ENCODE data around the gene GRK7.
"Not testable (repeated sequence)": the region's sequence is repeated elsewhere in the genome, so short reads cannot be mapped to it uniquely, and the experiment has no call there.

Gene GRK7

GRCh38 chr3:141793476-141794260, 30.5 kb downstream of the GRK7 start:
- in situ Hi-C loops (cut with MboI; ENCODE audit: low sequenced_read_pairs), result no loop called here

- in situ Hi-C loops (cut with MboI; ENCODE audit: low sequenced_read_pairs), result no loop called here
These were observed 32.1 kb downstream of the GRK7 start for GRCh38 chr3:141795276-141795675.

- in situ Hi-C loops (cut with MboI; ENCODE audit: low sequenced_read_pairs), result no loop called here
These were observed 32.5 kb downstream of the GRK7 start for GRCh38 chr3:141795741-141796080.

GRCh38 chr3:141796081-141796888, 33.1 kb downstream of the GRK7 start:
- in situ Hi-C loops (cut with MboI; ENCODE audit: low sequenced_read_pairs), result no loop called here

DNA sequence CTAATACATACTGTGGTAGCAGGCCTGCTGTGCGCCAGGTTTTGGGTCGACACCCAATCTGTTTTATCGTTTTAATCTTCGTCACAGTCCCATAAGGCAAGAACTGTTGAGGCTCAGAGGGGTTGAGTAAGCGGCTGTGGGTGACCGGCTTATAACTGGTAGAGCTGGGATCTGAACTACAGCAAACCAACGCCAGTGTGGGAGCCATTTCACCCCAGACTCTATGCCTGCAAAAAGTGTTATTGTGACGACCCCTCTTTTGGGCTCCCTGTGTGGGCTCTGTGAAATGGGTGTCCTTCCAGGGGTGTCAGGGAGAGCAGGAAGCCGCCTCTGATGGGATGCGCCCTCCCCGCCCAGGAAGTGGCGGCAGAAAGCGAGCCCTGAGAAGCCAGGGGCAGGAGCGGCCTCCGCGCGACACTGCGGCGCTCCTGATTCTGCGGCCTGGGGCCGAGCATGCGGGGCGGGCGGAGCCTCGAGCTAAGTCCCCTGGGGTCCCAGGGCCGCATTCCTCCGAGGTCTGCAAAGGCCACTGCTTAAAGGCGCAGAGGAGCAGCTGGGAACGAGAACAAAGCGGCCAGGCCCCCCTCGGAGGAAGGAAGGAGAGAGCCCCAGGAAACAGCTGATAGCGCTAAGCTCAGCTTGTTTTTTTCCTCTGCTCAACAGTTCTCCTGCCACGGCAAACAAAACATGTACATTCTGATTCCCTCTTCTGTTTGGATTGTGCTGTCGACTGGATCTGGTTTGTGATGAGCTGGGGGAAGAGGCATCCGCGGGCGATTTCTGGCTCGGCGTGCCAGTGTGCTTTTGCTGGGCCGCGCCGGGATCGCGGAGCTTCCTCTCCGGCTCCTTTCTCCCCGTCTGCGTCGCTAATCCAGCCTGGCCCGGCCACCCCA, 33.9 kb downstream of the GRK7 start:
- in situ Hi-C loops (cut with MboI; ENCODE audit: low sequenced_read_pairs), result no loop called here

DNA sequence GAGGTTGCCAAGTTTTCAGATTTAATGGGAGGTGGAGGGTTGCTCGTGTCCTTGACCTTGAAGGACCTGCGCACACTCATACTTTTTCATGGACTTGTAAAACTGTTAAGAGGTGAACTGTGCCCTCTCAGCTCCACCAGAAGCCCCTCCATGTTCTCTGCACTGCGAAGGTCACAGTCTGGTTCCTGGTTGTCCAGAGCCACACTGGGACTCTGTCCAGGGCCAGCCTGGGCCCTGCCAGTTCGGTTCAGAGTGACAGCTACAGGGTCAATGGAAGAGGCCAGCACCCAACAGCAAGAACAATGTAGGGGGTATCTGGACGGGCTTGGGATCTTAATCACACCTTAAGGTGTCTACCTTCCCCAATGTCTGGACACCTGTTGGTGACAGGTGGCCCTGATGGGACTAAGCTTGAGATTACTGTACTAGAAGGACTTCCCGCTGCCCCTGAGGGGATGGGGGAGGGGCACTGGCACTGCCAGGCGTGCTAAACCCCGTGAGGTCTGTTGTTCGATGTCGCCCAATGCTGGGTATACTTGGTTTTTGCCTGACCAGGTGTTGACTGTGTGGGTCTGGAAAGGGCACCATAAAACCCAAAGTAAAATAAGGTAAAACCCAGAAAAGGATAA, 34.7 kb downstream of the GRK7 start:
- in situ Hi-C loops (cut with MboI; ENCODE audit: low sequenced_read_pairs), result no loop called here

GRCh38 chr3:141798448-141798845, 35.2 kb downstream of the GRK7 start:
- in situ Hi-C loops (cut with MboI; ENCODE audit: low sequenced_read_pairs), result no loop called here

GRCh38 chr3:141802316-141803077, 39.3 kb downstream of the GRK7 start:
- in situ Hi-C loops (cut with MboI; ENCODE audit: low sequenced_read_pairs), result no loop called here

DNA sequence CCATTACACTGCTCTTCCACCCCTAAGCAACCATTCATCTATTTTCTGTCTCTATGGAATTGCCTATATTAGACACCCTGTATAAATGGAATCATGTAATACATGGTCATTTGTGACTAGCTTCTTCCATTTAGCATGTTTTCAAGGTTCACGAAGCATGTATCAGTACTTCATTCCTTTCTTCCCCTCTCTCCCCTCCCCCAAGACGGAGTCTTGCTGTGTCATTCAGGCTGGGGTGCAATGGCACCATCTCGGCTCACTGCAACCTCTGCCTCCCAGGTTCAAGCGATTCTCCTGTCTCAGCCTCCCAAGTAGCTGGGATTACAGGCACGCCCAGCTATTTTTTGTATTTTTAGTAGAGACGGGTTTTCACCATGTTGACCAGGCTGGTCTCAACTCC, 40.3 kb downstream of the GRK7 start:
- in situ Hi-C loops (cut with MboI; ENCODE audit: low sequenced_read_pairs), result not testable (repeated sequence)

- in situ Hi-C loops (cut with MboI; ENCODE audit: low sequenced_read_pairs), result no loop called here
These were observed 41.2 kb downstream of the GRK7 start for GRCh38 chr3:141804447-141804777.

- in situ Hi-C loops (cut with MboI; ENCODE audit: low sequenced_read_pairs), result no loop called here
These were observed 41.8 kb downstream of the GRK7 start for GRCh38 chr3:141804778-141805639.

DNA sequence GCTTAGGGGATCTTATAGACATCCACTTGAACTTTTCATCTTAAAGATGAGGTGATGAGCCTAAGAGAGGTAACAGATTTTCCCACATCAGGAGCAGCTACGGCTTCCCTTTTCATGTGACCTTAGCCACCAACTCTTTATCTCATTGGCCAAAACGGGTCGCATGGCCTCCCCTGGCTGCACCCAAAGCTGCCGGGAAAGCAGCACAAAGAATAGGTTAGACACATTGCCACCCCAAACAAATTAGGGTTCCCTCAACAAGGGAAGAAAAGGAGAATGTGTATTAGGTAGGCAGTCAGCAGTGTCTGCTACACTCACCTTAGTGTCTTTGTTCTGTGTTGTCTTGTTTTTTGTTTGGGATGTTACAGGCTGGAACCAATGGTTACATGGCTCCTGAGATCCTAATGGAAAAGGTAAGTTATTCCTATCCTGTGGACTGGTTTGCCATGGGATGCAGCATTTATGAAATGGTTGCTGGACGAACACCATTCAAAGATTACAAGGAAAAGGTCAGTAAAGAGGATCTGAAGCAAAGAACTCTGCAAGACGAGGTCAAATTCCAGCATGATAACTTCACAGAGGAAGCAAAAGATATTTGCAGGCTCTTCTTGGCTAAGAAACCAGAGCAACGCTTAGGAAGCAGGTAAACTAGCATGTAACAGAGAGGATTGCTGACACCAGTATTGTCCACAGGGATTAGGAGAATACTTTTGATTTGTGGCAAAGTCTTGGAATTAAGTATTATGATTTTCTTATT, 44.2 kb downstream of the GRK7 start:
- in situ Hi-C loops (cut with MboI; ENCODE audit: low sequenced_read_pairs), result no loop called here

DNA sequence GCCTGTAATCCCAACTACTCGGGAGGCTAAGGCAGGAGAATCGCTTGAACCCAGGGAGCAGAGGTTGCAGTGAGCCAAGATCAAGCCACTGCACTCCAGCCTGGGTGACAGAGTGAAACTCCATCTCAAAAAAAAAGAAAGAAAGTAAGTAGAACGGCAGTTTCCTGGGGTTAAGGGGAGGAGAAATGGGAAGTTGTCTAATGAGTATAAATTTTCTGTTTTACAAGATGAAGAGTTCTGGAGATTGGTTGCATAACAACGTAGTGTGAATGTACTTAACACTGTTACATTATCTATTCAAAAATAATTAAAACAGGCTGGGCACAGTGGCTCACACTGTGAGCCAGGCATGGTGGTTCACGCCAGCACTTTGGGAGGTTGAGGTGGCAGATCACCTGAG, 45.4 kb downstream of the GRK7 start:
- in situ Hi-C loops (cut with MboI; ENCODE audit: low sequenced_read_pairs), result no loop called here

- in situ Hi-C loops (cut with MboI; ENCODE audit: low sequenced_read_pairs), result no loop called here
These were observed 47.0 kb downstream of the GRK7 start for GRCh38 chr3:141810161-141810560.

GRCh38 chr3:141811348-141811747, 48.1 kb downstream of the GRK7 start:
- in situ Hi-C loops (cut with MboI; ENCODE audit: low sequenced_read_pairs), result no loop called here

DNA sequence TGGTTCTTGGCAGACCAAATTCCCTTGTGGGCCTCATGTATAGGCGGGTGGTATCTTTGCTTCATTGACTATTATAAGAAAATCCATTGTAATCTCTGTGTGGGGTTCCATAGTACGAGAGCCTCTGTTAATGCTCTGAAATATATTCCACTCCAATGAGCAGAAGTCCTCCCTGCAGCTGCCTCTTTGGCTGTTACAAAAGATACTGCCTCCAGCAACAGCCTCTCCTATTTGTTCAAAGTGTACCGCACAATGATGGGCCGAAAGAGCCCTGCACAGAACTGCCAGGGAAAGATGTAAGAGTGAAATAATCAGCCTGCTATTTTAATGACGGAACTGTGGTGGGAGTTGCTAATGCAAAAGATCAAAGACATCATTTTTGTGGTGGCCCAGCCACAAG, 48.9 kb downstream of the GRK7 start:
- in situ Hi-C loops (cut with MboI; ENCODE audit: low sequenced_read_pairs), result no loop called here

GRCh38 chr3:141812586-141812985, 49.4 kb downstream of the GRK7 start:
- in situ Hi-C loops (cut with MboI; ENCODE audit: low sequenced_read_pairs), result no loop called here

All from HL-60/S4 treated with phorbol 12-myristate 13-acetate at 8.2 ng/mL for 4 days and 3 days (cell line).